HepG2 (cell line): Measurements from ENCODE around the gene RNF150. TPM values are rescaled to one million over a fixed set of nuclear protein-coding genes. Genes with fewer than 3 reads are reported as not detected.

ENCODE experiments used
- ATAC-seq: fragments of 200-7000 bp; cut with Tn5 transposase; 3 replicates; pipeline ENCODE4 v1.9.1; 2020; ENCODE audit warnings: mild to moderate bottlenecking, moderate library complexity
- BruUV-seq: library from RNA; stranded (reverse); fragments of 400-500 nt; replicated peaks from 2 replicates; lab custom pipeline; 2021; lab: Mats Ljungman, UMichigan
- CTCF ChIA-PET: fragments of 300-600 bp; formaldehyde crosslinking; extraction: SDS; loops from one replicate; lab custom pipeline; 2021; ENCODE audit warnings: low total read pairs, inconsistent platforms, low intra/inter-chr PET ratio; lab: Yijun Ruan, JAX
- POLR2A ChIA-PET: fragments of 350-600 bp; sonication (Branson Sonifier 250); formaldehyde crosslinking; loops from one replicate; lab custom pipeline; 2020; ENCODE audit warnings: antibody characterized with exemption, inconsistent platforms; lab: Yijun Ruan, JAX
- DNase-seq: peaks from one replicate; pipeline ENCODE4 v3.0.0-alpha.2; 2015; ENCODE audit warnings: low spot score
- FAIRE-seq: peaks from 3 replicates; lab custom pipeline; 2011; peaks lifted over from hg19 to GRCh38; lab: Jason Lieb, UNC
- H2AFZ ChIP-seq: one replicate; pipeline ENCODE4 v1.6.1; 2011; ENCODE audit warnings: low read length, inconsistent platforms
- H3K27ac ChIP-seq: fragments of 300-600 bp; 3 replicates; pipeline ENCODE4 v1.8.0; 2011; ENCODE audit warnings: mixed run types, mild to moderate bottlenecking, mixed read lengths, low read length, inconsistent platforms; ENCODE audit not compliant: insufficient read depth; ENCODE audit errors: extremely low read length
- H3K27me3 ChIP-seq, 2 experiments: fragments of 200-600 bp in 1 of 2; 2 replicates in 1 of 2; 3 replicates in 1 of 2; pipeline versions ENCODE4 v1.6.0 to v1.8.0; 2011; ENCODE audit warnings: low read length in 2 of 2, mild to moderate bottlenecking in 2 of 2, moderate library complexity in 2 of 2, inconsistent platforms in 1 of 2; ENCODE audit not compliant: insufficient read depth in 2 of 2, control insufficient read depth in 1 of 2
- H3K36me3 ChIP-seq, 2 experiments: fragments of 200-600 bp in 1 of 2; replicated peaks in 1 of 2; 2 replicates in 1 of 2; 3 replicates in 1 of 2; pipeline versions ENCODE4 v1.5.1 to v1.8.0; 2011; ENCODE audit warnings: low read length in 2 of 2, inconsistent platforms in 1 of 2; ENCODE audit not compliant: insufficient read depth in 2 of 2, control insufficient read depth in 1 of 2
- H3K4me1 ChIP-seq: 2 replicates; pipeline ENCODE4 v1.5.1; 2012; ENCODE audit warnings: low read length, inconsistent platforms; ENCODE audit not compliant: insufficient read depth
- H3K4me2 ChIP-seq: 2 replicates; pipeline ENCODE4 v1.6.0; 2011; ENCODE audit warnings: low read depth, low read length, inconsistent platforms
- H3K4me3 ChIP-seq, 3 experiments: fragments of 200-600 bp in 1 of 3; sonication (generic), shearing (Covaris generic) in 1 of 3; replicated peaks in 1 of 3; 2 replicates each; pipeline ENCODE4 v1.5.1; 2011 to 2016; ENCODE audit warnings: low read length in 3 of 3, inconsistent platforms in 2 of 3, low read depth in 2 of 3, mild to moderate bottlenecking in 2 of 3, control low read depth in 1 of 3, mixed read lengths in 1 of 3; ENCODE audit not compliant: insufficient read depth in 1 of 3
- H3K79me2 ChIP-seq: one replicate; pipeline ENCODE4 v1.6.1; 2011; ENCODE audit warnings: low read length, inconsistent platforms; ENCODE audit not compliant: insufficient read depth
- H3K9ac ChIP-seq: 2 replicates; pipeline ENCODE4 v1.6.0; 2011; ENCODE audit warnings: mild to moderate bottlenecking, low read depth, low read length, inconsistent platforms; ENCODE audit not compliant: insufficient read depth
- H3K9me3 ChIP-seq: 2 replicates; pipeline ENCODE4 v1.5.1; 2012; ENCODE audit warnings: mild to moderate bottlenecking, low read length
- H4K20me1 ChIP-seq: 2 replicates; pipeline ENCODE4 v1.6.0; 2011; ENCODE audit warnings: inconsistent platforms, mild to moderate bottlenecking, low read length, moderate library complexity; ENCODE audit not compliant: insufficient read depth
- ARID5B ChIP-seq: IDR thresholded peaks from 2 replicates; pipeline ENCODE4 v1.4.0; 2020; ENCODE audit warnings: mild to moderate bottlenecking, missing genetic modification reagents
- FOXA1 ChIP-seq, 2 experiments: fragments of 450-650 bp in 1 of 2; sonication (generic) in 1 of 2; formaldehyde crosslinking in 1 of 2; IDR thresholded peaks; 2 replicates each; pipeline versions ENCODE4 v1.4.0 to v1.6.1; 2016 to 2020; ENCODE audit warnings: missing genetic modification reagents in 1 of 2
- GATAD2A ChIP-seq: IDR thresholded peaks from 2 replicates; pipeline ENCODE4 v1.6.1; 2016
- HCFC1 ChIP-seq: fragments of 150-350 bp; IDR thresholded peaks from 2 replicates; pipeline ENCODE4 v1.6.1; 2014; ENCODE audit warnings: low read depth, low read length
- MAF1 ChIP-seq: sonication (generic); formaldehyde crosslinking; IDR thresholded peaks from 2 replicates; pipeline ENCODE4 v1.5.0; 2020; ENCODE audit warnings: missing genetic modification reagents, borderline replicate concordance
- TBP ChIP-seq: sonication (generic); formaldehyde crosslinking; IDR thresholded peaks from 2 replicates; pipeline ENCODE4 v1.5.0; 2020; ENCODE audit warnings: missing genetic modification reagents
- THAP11 ChIP-seq: IDR thresholded peaks from 2 replicates; pipeline ENCODE4 v1.6.1; 2016; ENCODE audit warnings: missing biosample characterization, missing genetic modification reagents
- WIZ ChIP-seq: sonication (generic); formaldehyde crosslinking; IDR thresholded peaks from 2 replicates; pipeline ENCODE4 v1.5.1; 2020; ENCODE audit warnings: mild to moderate bottlenecking, missing genetic modification reagents
- ZNF3 ChIP-seq: IDR thresholded peaks from 2 replicates; pipeline ENCODE4 v1.7.0; 2017; ENCODE audit warnings: inconsistent platforms
- ZNF468 ChIP-seq: sonication (generic); formaldehyde crosslinking; IDR thresholded peaks from 2 replicates; pipeline ENCODE4 v1.8.0; 2022; ENCODE audit warnings: mild to moderate bottlenecking, moderate library complexity, missing genetic modification reagents
- ZNF674 ChIP-seq: sonication (generic); formaldehyde crosslinking; IDR thresholded peaks from 2 replicates; pipeline ENCODE4 v1.5.0; 2020; ENCODE audit warnings: low read depth, mild to moderate bottlenecking, missing genetic modification reagents
- ZNF746 ChIP-seq: sonication (generic); formaldehyde crosslinking; IDR thresholded peaks from 2 replicates; pipeline ENCODE4 v1.8.0; 2022; ENCODE audit warnings: mild to moderate bottlenecking, missing genetic modification reagents
- ZNF768 ChIP-seq: sonication (generic); formaldehyde crosslinking; IDR thresholded peaks from 2 replicates; pipeline ENCODE4 v1.4.0; 2020; ENCODE audit warnings: missing genetic modification reagents
- WGBS: methylation state at CpG from one replicate; pipeline ENCODE4 v1.1.6; 2017; ENCODE audit warnings: low lambda C conversion rate; 5-methylcytosine and 5-hydroxymethylcytosine counted together
- in situ Hi-C: cut with HindIII; loops from 2 replicates; pipeline ENCODE4 v1.10.0; 2017; ENCODE audit warnings: low pct_unique_long_range_greater_than_20kb; ENCODE audit not compliant: extremely low pct_ligation_motif_present
- intact Hi-C: fragments of 100-400 bp; cut with micrococcal nuclease; formaldehyde crosslinking; loops from one replicate; pipeline ENCODE4 v1.10.0; 2022; ENCODE audit not compliant: unreplicated experiment
- polyA plus RNA-seq, 8 experiments: library from polyadenylated mRNA; depleted of rRNA in 3 of 8; stranded (reverse) in 7 of 8; unstranded in 1 of 8; fragments of >200 nt; fragmentation: Illumina TruSeq in 4 of 8; extraction: Trizol in 4 of 8; gene quantifications; 2 replicates each; pipeline versions ENCODE4 v1.2.1 to v1.2.3, GENCODE V29; 2011 to 2016; ENCODE audit warnings: low read depth in 4 of 8, missing spikeins in 1 of 8, mixed read lengths in 1 of 8; ENCODE audit not compliant: insufficient read depth in 1 of 8
- total RNA-seq, 5 experiments: library from RNA; depleted of rRNA; stranded (reverse); fragments of >200 nt; fragmentation: Illumina TruSeq; extraction: Trizol; gene quantifications; 2 replicates each; pipeline ENCODE4 v1.2.3, GENCODE V29; 2016; ENCODE audit warnings: low read depth in 1 of 5
- TF ChIP-seq, protein P1 (sequence below): IDR thresholded peaks from 2 replicates; pipeline ENCODE4 v1.6.1; 2016

Gene RNF150
- total and polyA plus RNA-seq, 2 of the 13 experiments (the other 11 are each of a cell fraction or from before 2014, with no cell fraction given): 0.02 to 0.03 TPM

- no peaks in the 10 kb centered on the region for H3K79me2 ChIP-seq
- no peaks in the 10 kb centered on the region for H3K36me3 ChIP-seq
- TF ChIP-seq FOXA1 (IDR thresholded peaks at IDR 0.05): no peak
- no peak for TF ChIP-seq FOXA1 (CRISPR knock-in tag; IDR thresholded peaks at IDR 0.05)
- TF ChIP-seq HCFC1: no peak
- no peak for TF ChIP-seq ZNF746
- no peak for TF ChIP-seq ZNF468 (CRISPR knock-in tag)
- TF ChIP-seq ARID5B (CRISPR knock-in tag): no peak
- no peak for TF ChIP-seq WIZ
- TF ChIP-seq ZNF3: no peak
- no peak for TF ChIP-seq TBP (CRISPR knock-in tag)
- TF ChIP-seq, protein P1, sequence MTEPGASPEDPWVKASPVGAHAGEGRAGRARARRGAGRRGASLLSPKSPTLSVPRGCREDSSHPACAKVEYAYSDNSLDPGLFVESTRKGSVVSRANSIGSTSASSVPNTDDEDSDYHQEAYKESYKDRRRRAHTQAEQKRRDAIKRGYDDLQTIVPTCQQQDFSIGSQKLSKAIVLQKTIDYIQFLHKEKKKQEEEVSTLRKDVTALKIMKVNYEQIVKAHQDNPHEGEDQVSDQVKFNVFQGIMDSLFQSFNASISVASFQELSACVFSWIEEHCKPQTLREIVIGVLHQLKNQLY (CRISPR knock-in tag): no peak
- no peak for TF ChIP-seq ZNF768 (CRISPR knock-in tag)
- no peak for TF ChIP-seq THAP11 (CRISPR knock-in tag)
- TF ChIP-seq MAF1 (CRISPR knock-in tag): no peak
- TF ChIP-seq GATAD2A (CRISPR knock-in tag): no peak
- no peak for TF ChIP-seq ZNF674 (CRISPR knock-in tag)
- H3K27me3 ChIP-seq: peaks cover 0 to 4% of the 10 kb centered on the region in 2 experiments; a peak in 2 of 5 replicates
- no peak overlapping the region for H3K4me3 ChIP-seq
- no peak overlapping the region for H3K27ac ChIP-seq
- intact Hi-C loops: no loop called here
- H3K9ac ChIP-seq: no peak overlapping the region
- in situ Hi-C loops: loop anchor here (25.0 kb wide), 1 partner anchor 821 kb away; no protein-coding TSS in a partner anchor
- no peak overlapping the region for H3K4me2 ChIP-seq
- no peaks in the 10 kb centered on the region for H4K20me1 ChIP-seq
- ChIA-PET POLR2A (no interaction called here), CTCF (no interaction called here)
- no peak for ATAC-seq
- DNase-seq: no peak
- BruUV-seq: no TSS peak
- H3K9me3 ChIP-seq: no peaks in the 10 kb centered on the region
- WGBS: 60% methylated on average over 4 of the region's 4 CpGs
- no peak overlapping the region for H2AFZ ChIP-seq
- H3K4me1 ChIP-seq: no peaks in the 10 kb centered on the region
- no peak for FAIRE-seq
Measured at GRCh38 chr4:140833280-140833679, 300.0 kb downstream of the RNF150 start.
